LNCaP clone FGC (cell line): ENCODE measurements around the gene NRP2.
A peak's percentile ranks its signal among the peaks of the same experiment; 100 is the strongest.

Experiments
- DNase-seq: peaks from one replicate; pipeline ENCODE4 v3.0.0-alpha.2; 2011; ENCODE audit warnings: low read depth
- H3K4me3 ChIP-seq: 2 replicates; pipeline ENCODE4 v1.5.1; 2011; ENCODE audit warnings: mild to moderate bottlenecking, low read depth, low read length, control low read depth
- TF ChIP-seq, protein P1 (sequence below): IDR thresholded peaks from 2 replicates; pipeline ENCODE4 v1.5.1; 2012; ENCODE audit warnings: mild to moderate bottlenecking; ENCODE audit not compliant: control insufficient read depth, insufficient read depth; ENCODE audit errors: extremely low read depth

Gene NRP2

DNA sequence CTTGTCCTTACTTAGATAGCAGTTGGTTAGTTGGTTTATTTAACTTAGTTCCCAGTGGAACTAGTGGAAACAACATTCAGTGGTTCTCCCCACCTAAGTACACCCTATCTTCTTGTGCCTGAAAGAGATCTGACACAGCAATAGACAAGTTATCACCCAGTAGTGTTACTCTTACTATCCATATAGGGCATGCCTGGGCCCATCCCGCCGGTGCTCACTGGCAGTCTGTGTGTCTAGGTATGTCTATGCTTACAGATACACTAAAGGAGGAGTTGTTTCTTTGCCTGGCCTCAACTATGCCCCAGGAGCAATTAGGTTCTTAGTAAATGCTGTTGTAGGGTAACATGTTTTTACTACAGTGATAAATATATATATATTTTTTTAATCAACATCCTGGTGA lies 12.0 kb upstream of the NRP2 start:
- no peak overlapping the region for H3K4me3 ChIP-seq
- DNase-seq, result no peak
- TF ChIP-seq, protein P1, sequence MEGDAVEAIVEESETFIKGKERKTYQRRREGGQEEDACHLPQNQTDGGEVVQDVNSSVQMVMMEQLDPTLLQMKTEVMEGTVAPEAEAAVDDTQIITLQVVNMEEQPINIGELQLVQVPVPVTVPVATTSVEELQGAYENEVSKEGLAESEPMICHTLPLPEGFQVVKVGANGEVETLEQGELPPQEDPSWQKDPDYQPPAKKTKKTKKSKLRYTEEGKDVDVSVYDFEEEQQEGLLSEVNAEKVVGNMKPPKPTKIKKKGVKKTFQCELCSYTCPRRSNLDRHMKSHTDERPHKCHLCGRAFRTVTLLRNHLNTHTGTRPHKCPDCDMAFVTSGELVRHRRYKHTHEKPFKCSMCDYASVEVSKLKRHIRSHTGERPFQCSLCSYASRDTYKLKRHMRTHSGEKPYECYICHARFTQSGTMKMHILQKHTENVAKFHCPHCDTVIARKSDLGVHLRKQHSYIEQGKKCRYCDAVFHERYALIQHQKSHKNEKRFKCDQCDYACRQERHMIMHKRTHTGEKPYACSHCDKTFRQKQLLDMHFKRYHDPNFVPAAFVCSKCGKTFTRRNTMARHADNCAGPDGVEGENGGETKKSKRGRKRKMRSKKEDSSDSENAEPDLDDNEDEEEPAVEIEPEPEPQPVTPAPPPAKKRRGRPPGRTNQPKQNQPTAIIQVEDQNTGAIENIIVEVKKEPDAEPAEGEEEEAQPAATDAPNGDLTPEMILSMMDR, result no peak

DNA sequence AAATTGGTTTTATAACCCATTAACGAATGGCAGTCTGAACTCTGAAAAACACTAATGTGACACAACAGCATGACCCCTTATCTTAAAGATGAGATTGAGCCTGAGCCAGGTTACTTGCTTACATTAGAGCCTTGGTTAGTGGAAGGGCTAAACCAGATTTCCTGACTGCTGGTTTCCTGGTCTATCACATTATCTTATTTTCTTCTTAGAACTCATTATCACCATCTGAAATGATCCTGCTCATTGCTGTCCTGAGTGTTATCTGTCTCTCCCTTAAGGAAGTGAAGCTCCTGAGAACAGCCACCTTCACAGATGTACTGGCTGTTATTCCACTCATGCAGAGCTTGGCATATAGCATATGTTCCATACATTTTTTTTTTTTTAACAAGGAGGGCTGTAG lies 9.0 kb upstream of the NRP2 start:
- DNase-seq, result no peak

DNA sequence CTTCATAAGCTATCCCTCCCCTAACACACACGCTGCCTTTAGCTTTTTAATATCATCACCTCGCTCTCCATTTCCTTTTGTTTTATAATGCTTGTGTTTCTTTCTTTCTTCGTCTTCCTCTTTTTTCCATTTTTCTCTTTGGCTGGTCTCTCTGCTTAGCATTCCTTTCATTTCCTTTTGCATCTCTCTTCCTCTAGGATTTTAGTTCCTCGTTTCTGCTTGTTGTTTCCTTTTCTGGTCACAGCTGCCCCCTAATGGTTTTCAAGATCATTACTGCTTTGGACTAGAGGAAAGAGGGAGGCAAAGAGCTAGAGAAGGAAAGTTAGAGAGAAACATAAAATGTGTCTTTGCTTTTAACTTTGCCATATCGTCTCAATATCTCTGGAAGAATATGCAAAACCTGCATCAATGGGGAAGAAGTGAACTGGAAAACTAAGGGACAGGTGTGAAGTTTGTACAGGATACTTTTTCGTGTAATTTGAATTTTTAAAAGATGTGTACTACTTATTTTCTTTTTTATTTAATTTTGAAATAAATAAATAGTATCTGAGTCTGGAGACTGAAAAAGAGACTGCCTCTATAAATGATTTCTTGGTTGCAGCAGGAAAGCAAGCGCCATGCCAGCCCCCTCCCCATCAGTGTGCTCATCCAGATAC lies 6.3 kb upstream of the NRP2 start:
- H3K4me3 ChIP-seq, result no peak overlapping the region
- TF ChIP-seq, protein P1, result peak; percentile 67
- peak; percentile 26 for DNase-seq

More for the DNA sequence above, 9.0 kb upstream of the NRP2 start:
- H3K4me3 ChIP-seq, result no peak overlapping the region
- TF ChIP-seq, protein P1, result no peak

DNA sequence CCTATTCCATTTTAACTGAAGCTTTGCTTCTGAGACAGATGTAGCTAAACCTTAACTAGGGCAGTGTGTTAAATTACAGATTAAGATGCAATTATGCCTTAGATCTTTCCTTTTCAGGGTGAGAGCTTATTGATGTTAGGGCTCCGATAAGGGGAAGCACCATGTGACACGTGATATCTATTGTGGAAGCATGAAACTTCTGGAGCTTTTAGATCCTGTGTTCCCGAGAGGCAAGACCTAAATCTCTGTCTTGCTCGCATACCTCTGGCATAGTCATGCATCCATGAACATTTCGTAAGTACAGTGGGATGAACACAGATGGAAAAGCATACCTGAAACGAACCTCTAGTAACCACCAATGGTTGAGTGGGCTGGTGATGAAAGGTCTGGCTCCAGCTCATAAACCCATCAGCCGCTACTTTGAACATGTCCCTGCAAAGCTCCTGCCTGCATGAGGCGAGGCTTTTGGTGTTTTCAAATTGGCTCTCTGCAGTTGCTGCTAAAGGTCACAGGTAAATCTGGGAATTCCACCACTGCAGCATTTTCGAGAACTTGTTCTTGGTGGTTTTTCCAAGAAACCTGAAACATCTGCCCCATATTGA lies 3.7 kb upstream of the NRP2 start:
- H3K4me3 ChIP-seq, result no peak overlapping the region
- TF ChIP-seq, protein P1, result no peak
- no peak for DNase-seq

DNA sequence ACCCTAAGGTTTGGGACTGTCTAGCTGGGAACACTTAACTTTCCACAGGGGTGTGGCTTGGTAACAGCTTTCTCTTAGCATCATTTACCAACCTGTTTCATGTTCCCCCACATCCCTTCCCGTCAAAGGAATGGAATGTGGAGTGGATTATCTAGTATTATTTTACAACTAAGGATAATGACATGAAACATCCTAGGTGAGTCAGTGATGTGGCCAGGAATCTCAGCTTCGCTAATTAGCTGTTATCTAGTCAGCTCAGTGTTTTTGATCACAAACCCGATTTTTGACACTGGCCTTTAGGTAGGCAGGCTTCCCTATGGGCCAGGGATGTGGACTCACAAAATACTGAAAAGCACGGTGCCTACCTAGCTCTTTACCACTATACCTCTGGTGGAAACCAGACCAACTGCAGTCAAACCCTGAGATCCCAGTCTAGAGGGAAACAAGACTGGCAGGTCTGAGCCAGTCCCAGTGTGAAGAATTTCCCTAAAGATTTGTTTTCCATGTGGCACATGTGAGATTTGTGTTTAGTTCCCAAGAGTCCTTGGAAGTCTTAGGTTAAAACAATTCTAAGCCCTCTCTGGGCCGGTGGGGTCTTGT lies 2.8 kb upstream of the NRP2 start:
- no peak for DNase-seq
- TF ChIP-seq, protein P1, result no peak
- no peak overlapping the region for H3K4me3 ChIP-seq

DNA sequence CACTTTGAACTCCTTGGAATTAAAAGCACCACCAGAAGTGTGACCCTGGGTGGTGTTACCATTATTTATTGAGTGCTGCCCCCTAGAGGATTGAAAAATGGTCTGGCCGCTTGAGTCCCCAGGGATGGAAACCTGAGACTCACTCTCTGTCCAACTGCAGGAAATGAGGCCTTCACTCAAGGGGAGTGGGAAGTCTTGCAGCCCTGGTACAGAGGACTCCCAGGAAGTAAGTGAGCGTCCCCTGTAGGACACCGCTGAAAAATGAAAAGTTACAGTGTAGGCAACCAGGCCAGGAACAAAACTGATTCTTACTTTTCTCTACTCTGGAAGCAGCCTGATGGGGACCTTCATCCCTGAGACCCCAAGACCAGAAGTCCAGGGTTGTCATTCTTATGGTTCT lies 2.2 kb upstream of the NRP2 start:
- no peak overlapping the region for H3K4me3 ChIP-seq
- DNase-seq, result peak; percentile 44
- TF ChIP-seq, protein P1, result peak; percentile 79
